Keratinocyte (primary cell): ENCODE data around the gene EML5. TPM values are rescaled to one million over a fixed set of nuclear protein-coding genes. Genes with fewer than 3 reads are reported as not detected.

Experiments used
- DNase-seq: peaks from one replicate; pipeline ENCODE4 v3.0.0-alpha.2; 2011; ENCODE audit warnings: low read depth, missing footprints, low spot score
- FAIRE-seq: peaks from 2 replicates; lab custom pipeline; 2011; peaks lifted over from hg19 to GRCh38; lab: Jason Lieb, UNC
- H2AFZ ChIP-seq: 2 replicates; pipeline ENCODE4 v1.6.0; 2012; ENCODE audit warnings: low read length, control low read depth, inconsistent platforms; ENCODE audit not compliant: control insufficient read depth
- H3K27ac ChIP-seq: 2 replicates; pipeline ENCODE4 v1.5.1; 2011; ENCODE audit warnings: low read length; ENCODE audit not compliant: control insufficient read depth, insufficient read depth
- H3K27me3 ChIP-seq: 3 replicates; pipeline ENCODE4 v1.6.0; 2011; ENCODE audit warnings: low read length; ENCODE audit not compliant: control insufficient read depth, insufficient read depth; ENCODE audit errors: extremely low read depth
- H3K36me3 ChIP-seq, 2 experiments: 2 replicates in 1 of 2; 3 replicates in 1 of 2; pipeline ENCODE4 v1.5.1; 2011; ENCODE audit warnings: low read length in 2 of 2, mild to moderate bottlenecking in 1 of 2; ENCODE audit not compliant: control insufficient read depth in 2 of 2, insufficient read depth in 2 of 2; ENCODE audit errors: extremely low read depth in 1 of 2
- H3K4me1 ChIP-seq: 3 replicates; pipeline ENCODE4 v1.5.1; 2011; ENCODE audit warnings: low read length; ENCODE audit not compliant: control insufficient read depth, insufficient read depth; ENCODE audit errors: extremely low read depth
- H3K4me2 ChIP-seq: 3 replicates; pipeline ENCODE4 v1.6.0; 2011; ENCODE audit warnings: low read depth, low read length; ENCODE audit not compliant: control insufficient read depth, insufficient read depth; ENCODE audit errors: extremely low read depth
- H3K4me3 ChIP-seq, 3 experiments: fragments of 200-600 bp in 1 of 3; sonication (generic) in 1 of 3; 2 replicates in 2 of 3; 3 replicates in 1 of 3; pipeline ENCODE4 v1.5.1; 2011 to 2016; ENCODE audit warnings: low read length in 3 of 3, mild to moderate bottlenecking in 3 of 3, control low read depth in 2 of 3, inconsistent platforms in 1 of 3, low read depth in 1 of 3, mixed read lengths in 1 of 3, mixed run types in 1 of 3, moderate library complexity in 1 of 3; ENCODE audit not compliant: control insufficient read depth in 2 of 3, insufficient read depth in 2 of 3; ENCODE audit errors: extremely low read depth in 1 of 3
- H3K79me2 ChIP-seq: 2 replicates; pipeline ENCODE4 v1.6.0; 2012; ENCODE audit warnings: low read length; ENCODE audit not compliant: control insufficient read depth, insufficient read depth
- H3K9ac ChIP-seq: 3 replicates; pipeline ENCODE4 v1.6.0; 2011; ENCODE audit warnings: low read length; ENCODE audit not compliant: control insufficient read depth, insufficient read depth; ENCODE audit errors: extremely low read depth
- H3K9me1 ChIP-seq: 3 replicates; pipeline ENCODE4 v1.6.0; 2011; ENCODE audit warnings: low read length; ENCODE audit not compliant: control insufficient read depth, insufficient read depth; ENCODE audit errors: extremely low read depth
- H3K9me3 ChIP-seq: 2 replicates; pipeline ENCODE4 v1.5.1; 2012; ENCODE audit warnings: low read depth, low read length; ENCODE audit not compliant: control insufficient read depth
- H4K20me1 ChIP-seq: 3 replicates; pipeline ENCODE4 v1.6.0; 2011; ENCODE audit warnings: low read length; ENCODE audit not compliant: control insufficient read depth, insufficient read depth; ENCODE audit errors: extremely low read depth
- EZH2 ChIP-seq: IDR thresholded peaks from one replicate; pipeline ENCODE4 v1.6.1; 2012; ENCODE audit warnings: inconsistent platforms, mild to moderate bottlenecking, low read length, moderate library complexity
- dilution Hi-C: fragments of 300-500 bp; cut with MboI; formaldehyde crosslinking; loops from one replicate; pipeline ENCODE4 v1.7.0; 2020; ENCODE audit warnings: low sequenced_read_pairs; ENCODE audit not compliant: extremely low pct_ligation_motif_present
- polyA plus RNA-seq, 5 experiments: library from polyadenylated mRNA; depleted of rRNA in 3 of 5; stranded (reverse) in 3 of 5; stranded (forward) in 1 of 5; unstranded in 1 of 5; fragments of >200 nt; gene quantifications; 1 replicate in 1 of 5; 2 replicates in 3 of 5; 3 replicates in 1 of 5; pipeline versions ENCODE4 v1.2.1 to v1.2.3, GENCODE V29; 2011 to 2012; ENCODE audit warnings: missing spikeins in 2 of 5, low read depth in 1 of 5, low replicate concordance in 1 of 5
- TF ChIP-seq, protein P1 (sequence below), 3 experiments: IDR thresholded peaks in 1 of 3; conservative IDR thresholded peaks in 1 of 3; optimal IDR thresholded peaks in 1 of 3; 2 replicates in 2 of 3; 3 replicates in 1 of 3; pipeline versions ENCODE3 to v1.5.1; 2011; ENCODE audit warnings: low read length in 3 of 3, mild to moderate bottlenecking in 3 of 3, moderate library complexity in 2 of 3, control low read depth in 1 of 3, inconsistent platforms in 1 of 3; ENCODE audit not compliant: insufficient read depth in 2 of 3; ENCODE audit errors: extremely low read depth in 1 of 3

Gene EML5
- polyA plus RNA-seq, 1 donor (not counting 4 experiments of a cell fraction or from before 2014, with no cell fraction given): 1.4 TPM

DNA sequence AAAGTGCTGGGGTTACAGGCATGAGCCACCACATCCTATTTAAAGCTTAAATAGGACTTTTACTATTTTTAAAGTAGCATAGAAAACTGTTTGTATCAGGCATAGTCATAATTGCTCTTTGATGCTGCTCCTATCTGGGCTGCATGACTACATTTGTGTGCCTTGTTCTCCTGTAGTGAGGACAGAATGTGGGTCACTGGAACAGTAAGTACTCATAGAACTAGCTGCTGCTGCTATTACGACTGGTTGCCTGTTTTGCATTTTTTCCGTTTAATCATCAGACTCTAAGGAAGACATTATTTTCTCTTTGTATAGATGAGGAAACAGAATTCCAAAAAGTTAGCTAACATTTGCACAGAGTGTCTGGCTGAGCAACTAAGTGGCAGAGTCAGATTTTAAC lies 187.2 kb downstream of the EML5 start:
- FAIRE-seq: no peak
- dilution Hi-C loops: no loop called here
- no peak for TF ChIP-seq EZH2
- TF ChIP-seq, protein P1, sequence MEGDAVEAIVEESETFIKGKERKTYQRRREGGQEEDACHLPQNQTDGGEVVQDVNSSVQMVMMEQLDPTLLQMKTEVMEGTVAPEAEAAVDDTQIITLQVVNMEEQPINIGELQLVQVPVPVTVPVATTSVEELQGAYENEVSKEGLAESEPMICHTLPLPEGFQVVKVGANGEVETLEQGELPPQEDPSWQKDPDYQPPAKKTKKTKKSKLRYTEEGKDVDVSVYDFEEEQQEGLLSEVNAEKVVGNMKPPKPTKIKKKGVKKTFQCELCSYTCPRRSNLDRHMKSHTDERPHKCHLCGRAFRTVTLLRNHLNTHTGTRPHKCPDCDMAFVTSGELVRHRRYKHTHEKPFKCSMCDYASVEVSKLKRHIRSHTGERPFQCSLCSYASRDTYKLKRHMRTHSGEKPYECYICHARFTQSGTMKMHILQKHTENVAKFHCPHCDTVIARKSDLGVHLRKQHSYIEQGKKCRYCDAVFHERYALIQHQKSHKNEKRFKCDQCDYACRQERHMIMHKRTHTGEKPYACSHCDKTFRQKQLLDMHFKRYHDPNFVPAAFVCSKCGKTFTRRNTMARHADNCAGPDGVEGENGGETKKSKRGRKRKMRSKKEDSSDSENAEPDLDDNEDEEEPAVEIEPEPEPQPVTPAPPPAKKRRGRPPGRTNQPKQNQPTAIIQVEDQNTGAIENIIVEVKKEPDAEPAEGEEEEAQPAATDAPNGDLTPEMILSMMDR (optimal IDR thresholded peaks at IDR 0.05 in 1 of 3, IDR thresholded peaks at IDR 0.05 in 1 of 3, conservative IDR thresholded peaks at IDR 0.05 in 1 of 3; ENCODE audit: extremely low read depth in 1 of 3, insufficient read depth in 2 of 3, low read length in 3 of 3): no peak

DNA sequence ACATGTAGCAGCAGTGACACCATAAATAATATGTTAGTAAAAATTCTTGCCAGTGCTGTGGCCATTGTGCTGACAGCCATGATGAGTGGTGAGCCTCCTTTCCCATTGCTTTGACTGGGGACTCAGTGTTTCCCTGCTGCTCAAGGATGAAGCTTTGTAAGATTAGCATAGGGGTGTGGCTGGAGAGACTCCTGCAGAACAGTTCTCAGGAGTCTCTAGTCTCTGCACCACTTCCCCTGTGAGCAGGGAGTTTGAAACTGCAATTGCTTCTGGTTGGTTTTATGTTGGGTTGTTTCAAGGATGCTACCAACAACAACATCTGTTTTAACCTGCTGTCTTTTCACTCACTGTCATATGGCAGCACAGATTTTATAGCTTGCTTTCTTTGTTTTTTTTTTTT lies 188.5 kb downstream of the EML5 start:
- H2AFZ ChIP-seq: no peak overlapping the region
- H3K4me1 ChIP-seq: no peaks in the 10 kb centered on the region
- no peaks in the 10 kb centered on the region for H3K27me3 ChIP-seq
- H3K9ac ChIP-seq: no peak overlapping the region
- H3K4me3 ChIP-seq: no peak overlapping the region
- DNase-seq (no peak), FAIRE-seq (no peak)
- no peak overlapping the region for H3K27ac ChIP-seq
- no peaks in the 10 kb centered on the region for H3K79me2 ChIP-seq
- H3K9me1 ChIP-seq: no peaks in the 10 kb centered on the region
- H4K20me1 ChIP-seq: no peaks in the 10 kb centered on the region
- peaks cover 24 to 26% of the 10 kb centered on the region in 2 experiments for H3K36me3 ChIP-seq
- no peaks in the 10 kb centered on the region for H3K9me3 ChIP-seq
- dilution Hi-C loops: no loop called here
- TF ChIP-seq, protein P1 (optimal IDR thresholded peaks at IDR 0.05 in 1 of 3, IDR thresholded peaks at IDR 0.05 in 1 of 3, conservative IDR thresholded peaks at IDR 0.05 in 1 of 3; ENCODE audit: extremely low read depth in 1 of 3, insufficient read depth in 2 of 3, low read length in 3 of 3): no peak
- no peak for TF ChIP-seq EZH2
- no peak overlapping the region for H3K4me2 ChIP-seq

More for the DNA sequence above, 187.2 kb downstream of the EML5 start:
- Histone ChIP-seq H3K4me1 (no peaks in the 10 kb centered on the region), H3K9me1 (no peaks in the 10 kb centered on the region), H2AFZ (no peak overlapping the region), H3K4me2 (no peak overlapping the region), H3K27ac (no peak overlapping the region), H3K9ac (no peak overlapping the region), H4K20me1 (no peaks in the 10 kb centered on the region), H3K36me3 (peaks cover 31 to 36% of the 10 kb centered on the region in 2 experiments), H3K79me2 (no peaks in the 10 kb centered on the region), H3K27me3 (no peaks in the 10 kb centered on the region), H3K4me3 (no peak overlapping the region), H3K9me3 (no peaks in the 10 kb centered on the region)
- no peak for DNase-seq
